Umbilical cord (tissue), 2 donors: ENCODE data around the gene RAB2B. TPM values are rescaled to one million over a fixed set of nuclear protein-coding genes. Genes with fewer than 3 reads are reported as not detected.
A peak's percentile ranks its signal among the peaks of the same experiment; 100 is the strongest.

Experiments
- DNase-seq: peaks from one replicate; pipeline ENCODE4 v3.0.0-alpha.2; 2015; ENCODE audit warnings: low spot score
- total RNA-seq: library from RNA; depleted of rRNA; stranded (reverse); fragments of >200 nt; gene quantifications from one replicate; pipeline ENCODE4 v1.2.3, GENCODE V29; 2014; ENCODE audit warnings: low replicate concordance; ENCODE audit not compliant: insufficient read depth

Gene RAB2B
- total RNA-seq: 39.2 TPM

- DNase-seq: peak; percentile 100
Observed at GRCh38 chr14:21476925-21477681, at the start of gene RAB2B, which contains the start of gene TOX4. RAB2B (minus strand) TSS chr14:21476959; CDS start chr14:21476872, 87 bp downstream. TOX4 (plus strand) TSS chr14:21477195; CDS start chr14:21477279, 84 bp downstream.

GRCh38 chr14:21525962-21526671 is 49.4 kb upstream of the RAB2B start, which contains the start of gene SALL2:
SALL2 (minus strand) TSS chr14:21526346; CDS start chr14:21526127, 219 bp downstream.
- DNase-seq: peak; percentile 89

- DNase-seq: no peak
Observed at GRCh38 chr14:21525571-21525961, 48.8 kb upstream of the RAB2B start.

GRCh38 chr14:21524575-21525490 is 48.1 kb upstream of the RAB2B start:
- no peak for DNase-seq

- no peak for DNase-seq
Observed at GRCh38 chr14:21523203-21523602, 46.4 kb upstream of the RAB2B start.

- no peak for DNase-seq
Observed at GRCh38 chr14:21521501-21521900, 44.7 kb upstream of the RAB2B start.

- DNase-seq: no peak
Observed at GRCh38 chr14:21520767-21521166, 44.0 kb upstream of the RAB2B start.

GRCh38 chr14:21518725-21519124 is 42.0 kb upstream of the RAB2B start:
- no peak for DNase-seq

- DNase-seq: no peak
Observed at GRCh38 chr14:21514341-21514740, 37.6 kb upstream of the RAB2B start.

- DNase-seq: peak; percentile 100
Observed at GRCh38 chr14:21510735-21511657, 34.2 kb upstream of the RAB2B start, which contains the start of gene METTL3. METTL3 (minus strand) TSS chr14:21511340; CDS start chr14:21511223, 117 bp downstream.

- DNase-seq: no peak
Observed at GRCh38 chr14:21509432-21510143, 32.8 kb upstream of the RAB2B start.

- DNase-seq: no peak
Observed at GRCh38 chr14:21506557-21506956, 29.8 kb upstream of the RAB2B start.

- no peak for DNase-seq
Observed at GRCh38 chr14:21505012-21505553, 28.3 kb upstream of the RAB2B start.

- no peak for DNase-seq
Observed at GRCh38 chr14:21503376-21503775, 26.6 kb upstream of the RAB2B start.

GRCh38 chr14:21501568-21501967 is 24.8 kb upstream of the RAB2B start:
- DNase-seq: no peak

- DNase-seq: peak; percentile 32
Observed at GRCh38 chr14:21498540-21499526, 22.1 kb upstream of the RAB2B start.

- DNase-seq: peak; percentile 15
Observed at GRCh38 chr14:21496453-21496852, 19.7 kb upstream of the RAB2B start.
